Breast epithelium (tissue), 3 donors: ENCODE data around the gene CORO2B.

Experiments
- CTCF ChIP-seq, 3 donors: fragments of 450-650 bp; IDR thresholded peaks; one replicate each; pipeline ENCODE4 v1.5.1; 2016 to 2017; ENCODE audit warnings: antibody characterized with exemption in 3 of 3, mild to moderate bottlenecking in 3 of 3, moderate library complexity in 3 of 3
- POLR2AphosphoS5 ChIP-seq, 3 donors: sonication (generic); formaldehyde crosslinking; IDR thresholded peaks; one replicate each; pipeline ENCODE4 v1.6.1; 2017; ENCODE audit warnings: antibody characterized with exemption in 3 of 3

GRCh38 chr15:68711406-68711805 lies 132.6 kb downstream of the CORO2B start:
- no peak for TF ChIP-seq POLR2AphosphoS5 (IDR thresholded peaks at IDR 0.05)
- no peak for TF ChIP-seq CTCF (IDR thresholded peaks at IDR 0.05)
